Hepatocyte (in vitro differentiated cells): ENCODE results near the gene PRKCA.

Experiments used
- CTCF ChIP-seq: fragments of 200-600 bp; sonication (generic); IDR thresholded peaks from 2 replicates; pipeline ENCODE4 v1.5.1; 2016; ENCODE audit warnings: antibody characterized with exemption, mild to moderate bottlenecking; ENCODE audit not compliant: poor library complexity
- EZH2 ChIP-seq: fragments of 200-600 bp; sonication (generic); IDR thresholded peaks from 2 replicates; pipeline ENCODE4 v1.6.1; 2016; ENCODE audit warnings: antibody characterized with exemption, mild to moderate bottlenecking, borderline replicate concordance

- no peak for TF ChIP-seq CTCF
- TF ChIP-seq EZH2, result no peak
Measured at GRCh38 chr17:66805567-66805966, 503.2 kb downstream of the PRKCA start.
